Stimulated activated naive CD8-positive, alpha-beta T cell treated with anti-CD3 and anti-CD28 coated beads, Interleukin-15, Interleukin-2, amounts not matched to agents 100 ng/mL and 50 ng/mL, for 24 hours (primary cell): ENCODE data around the gene HOXA3.

Experiments
- H3K27ac Mint-ChIP-seq: one replicate; pipeline ENCODE4 v1.8.0; 2021; ENCODE audit warnings: mild to moderate bottlenecking, mixed read lengths
- H3K27me3 Mint-ChIP-seq: one replicate; pipeline ENCODE4 v1.8.0; 2021; ENCODE audit warnings: mixed read lengths
- H3K36me3 Mint-ChIP-seq: one replicate; pipeline ENCODE4 v1.8.0; 2021; ENCODE audit warnings: low read depth, mixed read lengths
- H3K4me1 Mint-ChIP-seq: one replicate; pipeline ENCODE4 v1.8.0; 2021; ENCODE audit warnings: low read depth, mixed read lengths
- H3K4me3 Mint-ChIP-seq: one replicate; pipeline ENCODE4 v1.8.0; 2021; ENCODE audit warnings: mild to moderate bottlenecking, mixed read lengths
- H3K9me3 Mint-ChIP-seq: one replicate; pipeline ENCODE4 v1.8.0; 2021; ENCODE audit warnings: mixed read lengths

The HOXA3 gene

DNA sequence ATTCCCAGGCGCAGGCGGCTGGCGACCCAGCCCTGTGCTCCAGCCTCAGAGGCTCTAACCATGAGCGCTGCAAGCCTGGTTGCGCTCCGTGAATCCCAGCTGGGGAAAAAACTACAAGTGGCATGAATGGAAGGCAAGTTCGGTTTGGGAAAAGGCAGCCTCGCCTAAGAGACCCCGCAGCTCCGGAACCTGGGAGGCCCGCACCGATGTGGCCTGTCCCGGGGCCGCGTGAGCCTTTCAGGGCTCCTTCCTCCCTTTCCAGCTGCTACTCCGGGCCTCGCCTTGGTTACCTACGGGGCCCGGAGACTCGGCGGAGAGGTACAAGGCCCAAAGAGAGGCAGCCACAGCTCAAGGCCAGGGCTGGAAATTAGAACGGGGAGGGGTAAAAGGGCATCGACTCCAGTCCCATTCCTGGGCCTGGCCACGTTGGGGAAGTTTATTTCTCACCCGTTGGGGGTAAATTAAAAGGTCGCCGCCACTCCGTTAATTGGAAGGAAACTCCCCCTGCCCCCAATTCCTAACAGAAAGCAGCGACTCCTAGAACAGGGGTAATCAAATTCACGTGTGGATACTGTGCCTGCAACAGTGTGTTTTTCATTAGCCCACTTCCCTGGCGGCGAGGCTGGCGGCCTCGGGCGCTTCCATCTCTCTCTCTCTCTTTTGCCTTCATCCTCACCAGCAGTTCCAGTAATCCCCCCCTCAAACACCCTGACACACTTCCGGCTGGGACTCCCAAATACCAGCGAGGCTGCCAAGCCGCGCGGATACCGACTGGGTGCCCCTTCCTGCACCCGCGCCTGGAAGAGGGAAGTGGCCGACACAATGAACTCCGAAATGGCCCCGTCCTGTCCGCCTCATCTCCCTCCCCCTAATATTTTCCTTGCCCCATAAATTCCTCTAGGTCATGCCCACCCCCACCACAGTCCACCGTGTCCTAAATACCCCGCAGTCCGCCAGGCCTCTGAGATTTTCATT is 14.4 kb upstream of the HOXA3 start:
- peaks cover 38% of the 10 kb centered on the region for H3K4me1 Mint-ChIP-seq
- no peaks in the 10 kb centered on the region for H3K9me3 Mint-ChIP-seq
- peak overlapping the region; percentile 53 for H3K4me3 Mint-ChIP-seq
- peak overlapping the region; percentile 78 for H3K27ac Mint-ChIP-seq
- no peaks in the 10 kb centered on the region for H3K36me3 Mint-ChIP-seq
- peaks cover 86% of the 10 kb centered on the region for H3K27me3 Mint-ChIP-seq

- Mint-ChIP-seq H3K36me3 (no peaks in the 10 kb centered on the region), H3K4me3 (peak overlapping the region; percentile 70), H3K9me3 (no peaks in the 10 kb centered on the region), H3K4me1 (peaks cover 34% of the 10 kb centered on the region), H3K27me3 (peaks cover 80% of the 10 kb centered on the region), H3K27ac (peak overlapping the region; percentile 77)
Observed at GRCh38 chr7:27165996-27166530, 13.7 kb upstream of the HOXA3 start.

DNA sequence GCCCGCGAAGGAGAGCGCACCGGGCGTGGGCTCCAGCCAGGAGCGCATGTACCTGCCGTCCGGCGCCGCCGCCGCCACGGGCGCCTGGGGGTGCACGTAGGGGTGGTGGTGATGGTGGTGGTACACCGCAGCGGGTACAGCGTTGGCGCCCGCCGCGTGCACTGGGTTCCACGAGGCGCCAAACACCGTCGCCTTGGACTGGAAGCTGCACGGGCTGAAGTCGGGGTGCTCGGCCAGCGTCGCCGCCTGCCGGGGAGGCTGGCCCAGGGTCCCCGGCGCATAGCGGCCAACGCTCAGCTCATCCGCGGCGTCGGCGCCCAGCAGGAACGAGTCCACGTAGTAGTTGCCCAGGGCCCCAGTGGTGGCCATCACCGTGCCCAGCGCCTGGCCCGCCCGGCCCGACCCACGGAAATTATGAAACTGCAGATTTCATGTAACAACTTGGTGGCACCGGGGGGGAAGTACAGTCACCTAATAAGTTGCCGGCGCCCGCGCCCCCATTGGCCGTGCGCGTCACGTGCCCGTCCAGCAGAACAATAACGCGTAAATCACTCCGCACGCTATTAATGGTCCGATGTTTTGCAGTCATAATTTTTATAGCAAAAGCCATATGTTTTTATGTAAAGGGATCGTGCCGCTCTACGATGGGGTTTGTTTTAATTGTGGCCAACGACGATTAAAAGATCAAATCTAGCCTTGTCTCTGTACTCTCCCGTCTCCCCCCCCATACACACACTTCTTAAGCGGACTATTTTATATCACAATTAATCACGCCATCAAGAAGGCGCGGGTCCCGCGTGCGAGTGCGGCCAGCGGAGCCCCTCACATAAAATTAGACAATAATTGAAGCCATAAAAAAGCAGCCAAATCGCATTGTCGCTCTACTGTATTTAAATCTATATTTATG is 13.0 kb upstream of the HOXA3 start, which contains the start of gene HOXA9:
Gene HOXA9 (minus strand): TSS at position 449 of the 907 bp plus-strand sequence. CDS start 80 bp downstream, at position 369.
- Mint-ChIP-seq H3K36me3 (no peaks in the 10 kb centered on the region), H3K27ac (peak within 1 kb of the TSS; percentile 77), H3K4me3 (peak within 1 kb of the TSS; percentile 70), H3K4me1 (peaks cover 37% of the 10 kb centered on the region), H3K9me3 (no peaks in the 10 kb centered on the region), H3K27me3 (peaks cover 75% of the 10 kb centered on the region)

- no peaks in the 10 kb centered on the region for H3K36me3 Mint-ChIP-seq
- peaks cover 41% of the 10 kb centered on the region for H3K4me1 Mint-ChIP-seq
- H3K4me3 Mint-ChIP-seq, result peak overlapping the region; percentile 35
- H3K27ac Mint-ChIP-seq, result no peak overlapping the region
- peaks cover 77% of the 10 kb centered on the region for H3K27me3 Mint-ChIP-seq
- H3K9me3 Mint-ChIP-seq, result no peaks in the 10 kb centered on the region
Observed at GRCh38 chr7:27164367-27165088, 12.1 kb upstream of the HOXA3 start.

DNA sequence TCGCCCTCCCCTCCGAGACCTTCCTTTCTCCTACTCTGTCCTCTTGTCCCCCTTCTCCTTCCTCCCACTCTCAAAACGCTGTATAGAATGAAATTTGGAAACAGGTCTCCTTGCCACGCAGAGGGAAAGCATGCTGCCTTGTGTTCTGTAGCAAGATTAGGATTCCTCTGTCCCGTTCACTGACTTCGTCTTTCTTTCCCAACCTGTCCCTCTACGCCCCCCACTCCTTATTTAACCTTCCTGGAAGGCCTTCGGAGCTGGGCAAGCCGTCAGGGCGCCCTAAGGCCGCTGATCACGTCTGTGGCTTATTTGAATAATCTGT is 11.6 kb upstream of the HOXA3 start:
- H3K4me3 Mint-ChIP-seq, result peak overlapping the region; percentile 35
- H3K9me3 Mint-ChIP-seq, result no peaks in the 10 kb centered on the region
- H3K27ac Mint-ChIP-seq, result peak overlapping the region; percentile 51
- H3K4me1 Mint-ChIP-seq, result peaks cover 41% of the 10 kb centered on the region
- H3K36me3 Mint-ChIP-seq, result no peaks in the 10 kb centered on the region
- H3K27me3 Mint-ChIP-seq, result peaks cover 81% of the 10 kb centered on the region

DNA sequence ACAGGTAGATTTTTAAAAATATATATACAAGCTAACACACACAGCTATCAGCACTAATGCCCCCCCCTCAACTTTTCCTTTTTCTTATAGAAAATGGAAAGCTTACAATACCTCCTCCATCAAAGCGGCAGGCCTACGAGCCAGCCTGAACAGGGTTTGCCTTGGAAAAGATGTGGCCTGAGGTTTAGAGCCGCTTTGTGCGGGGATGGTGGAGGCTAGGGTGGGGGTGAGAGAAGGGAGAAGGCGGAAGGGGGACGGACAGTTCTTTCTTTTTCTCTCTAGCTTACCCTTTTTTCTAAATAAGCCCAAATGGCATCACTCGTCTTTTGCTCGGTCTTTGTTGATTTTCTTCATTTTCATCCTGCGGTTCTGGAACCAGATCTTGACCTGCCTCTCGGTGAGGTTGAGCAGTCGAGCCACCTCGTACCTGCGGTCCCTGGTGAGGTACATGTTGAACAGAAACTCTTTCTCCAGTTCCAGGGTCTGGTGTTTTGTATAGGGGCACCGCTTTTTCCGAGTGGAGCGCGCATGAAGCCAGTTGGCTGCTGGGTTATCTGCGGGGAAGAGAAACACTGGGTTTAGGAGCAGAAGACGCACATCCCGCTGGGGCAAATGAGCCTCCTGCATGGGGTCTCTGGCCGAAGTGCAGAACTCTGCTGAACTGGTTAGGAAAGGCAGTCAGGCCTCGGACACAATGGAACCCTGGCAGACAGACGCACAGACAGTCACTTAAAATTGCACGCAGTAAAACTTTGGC is 11.1 kb upstream of the HOXA3 start:
- Mint-ChIP-seq H3K27me3 (peaks cover 81% of the 10 kb centered on the region), H3K9me3 (no peaks in the 10 kb centered on the region), H3K4me3 (peak overlapping the region; percentile 35), H3K4me1 (peaks cover 41% of the 10 kb centered on the region), H3K27ac (peak overlapping the region; percentile 51), H3K36me3 (no peaks in the 10 kb centered on the region)

GRCh38 chr7:27162561-27163287 is 10.3 kb upstream of the HOXA3 start:
- Mint-ChIP-seq H3K27ac (no peak overlapping the region), H3K4me3 (no peak overlapping the region), H3K27me3 (peaks cover 81% of the 10 kb centered on the region), H3K36me3 (no peaks in the 10 kb centered on the region), H3K9me3 (no peaks in the 10 kb centered on the region), H3K4me1 (peaks cover 48% of the 10 kb centered on the region)

DNA sequence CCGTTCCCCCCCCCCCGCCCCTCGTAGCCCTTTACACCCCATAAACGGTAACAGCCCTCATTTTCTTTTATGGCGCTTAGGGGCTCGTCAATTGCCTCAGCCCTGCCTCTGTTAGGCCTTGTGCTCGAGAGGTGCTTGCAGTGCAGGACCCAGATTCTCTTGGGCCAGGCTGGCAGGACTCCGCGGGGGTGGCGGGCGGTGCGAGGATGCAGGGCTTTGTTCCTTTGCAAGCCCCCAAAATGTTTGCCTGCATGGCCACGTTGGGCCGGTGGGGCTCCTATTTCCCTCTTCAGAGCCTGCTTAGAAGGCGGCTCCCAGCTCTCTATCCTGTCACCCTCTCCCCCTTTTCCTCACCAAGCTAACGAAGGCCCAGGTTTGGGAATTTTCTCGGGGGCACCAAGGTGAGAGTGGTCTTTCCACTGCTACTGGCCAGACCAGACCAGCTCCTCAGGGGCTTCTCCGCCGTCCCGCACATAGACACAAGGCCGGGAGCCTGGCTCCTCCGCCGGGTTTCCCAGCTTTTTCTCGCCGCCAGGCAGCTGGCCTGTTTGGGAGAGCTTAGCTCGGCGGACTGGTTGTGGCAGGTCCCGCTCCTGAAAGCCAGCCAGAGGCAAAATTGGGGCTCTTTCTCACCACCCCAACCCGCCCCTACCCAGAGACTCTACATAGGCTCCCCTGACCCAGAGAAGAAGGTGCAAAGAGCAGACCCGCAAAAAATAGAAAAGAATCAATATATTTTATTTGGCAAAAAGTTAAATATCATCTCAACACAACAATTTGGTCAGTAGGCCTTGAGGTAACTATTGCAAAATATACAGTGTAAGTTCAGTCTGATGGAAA is 9.6 kb upstream of the HOXA3 start:
- Mint-ChIP-seq H3K36me3 (no peaks in the 10 kb centered on the region), H3K27me3 (peaks cover 81% of the 10 kb centered on the region), H3K4me1 (peaks cover 48% of the 10 kb centered on the region), H3K27ac (no peak overlapping the region), H3K4me3 (no peak overlapping the region), H3K9me3 (no peaks in the 10 kb centered on the region)

DNA sequence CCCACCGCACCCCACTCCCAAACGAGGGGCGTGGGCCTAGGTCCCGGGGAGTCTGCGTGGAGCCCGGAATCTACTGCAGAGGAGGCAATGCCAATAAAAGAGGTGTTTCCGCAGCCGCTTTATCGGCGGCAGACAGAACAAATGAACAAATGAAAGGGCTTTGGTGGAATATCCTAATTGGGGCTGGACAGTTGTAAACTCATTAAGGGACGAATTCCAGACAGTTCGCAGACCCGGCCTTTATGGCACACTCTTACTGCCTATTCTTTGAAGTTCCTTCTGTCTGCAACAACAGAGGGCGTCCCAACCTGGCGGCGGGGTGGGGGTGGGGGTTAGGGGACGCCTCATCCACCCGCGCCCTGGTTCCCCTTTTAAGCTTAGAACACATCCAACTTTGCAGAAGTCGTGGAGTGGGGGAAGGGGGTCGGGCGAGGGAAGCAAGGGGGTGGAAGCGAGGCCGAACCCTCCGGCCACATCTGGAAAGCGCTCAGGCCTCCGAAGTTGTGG is 8.9 kb upstream of the HOXA3 start:
- Mint-ChIP-seq H3K9me3 (no peaks in the 10 kb centered on the region), H3K27me3 (peaks cover 80% of the 10 kb centered on the region), H3K27ac (no peak overlapping the region), H3K4me3 (peak overlapping the region; percentile 76), H3K4me1 (peaks cover 51% of the 10 kb centered on the region), H3K36me3 (no peaks in the 10 kb centered on the region)

DNA sequence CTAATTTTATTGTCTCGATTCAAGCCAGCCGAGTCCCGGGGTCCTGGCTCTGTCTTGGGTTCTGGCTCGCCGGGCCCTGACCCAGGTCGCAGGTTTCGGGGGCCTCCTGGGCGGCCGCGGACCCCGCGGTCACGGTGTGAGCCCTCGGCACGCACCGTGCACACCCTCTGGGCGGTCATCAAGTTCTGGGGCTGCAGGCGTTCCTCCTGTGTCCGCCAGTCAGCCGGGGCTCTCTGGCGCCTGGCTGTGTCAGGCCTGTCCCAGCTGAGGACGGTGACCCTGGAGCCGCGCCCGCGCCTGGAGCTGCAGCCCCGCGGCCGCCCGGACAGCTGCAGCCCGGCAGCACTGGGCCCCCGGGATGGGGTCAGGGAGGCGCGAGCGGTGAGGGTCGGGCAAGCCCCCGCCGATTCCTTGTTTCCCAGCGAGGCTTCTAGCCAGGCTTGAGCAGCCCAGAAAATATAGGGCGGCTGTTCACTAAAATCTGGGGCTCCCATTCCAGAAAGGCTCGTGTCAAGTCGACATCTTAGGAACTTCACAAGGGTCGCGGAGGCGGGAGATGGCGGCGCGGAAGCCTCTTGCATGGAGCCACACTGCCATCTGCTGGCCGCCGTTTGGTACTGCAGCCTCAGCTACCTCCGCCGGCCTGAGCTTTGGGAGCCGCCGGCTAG is 8.3 kb upstream of the HOXA3 start:
- H3K27ac Mint-ChIP-seq, result no peak overlapping the region
- peak overlapping the region; percentile 76 for H3K4me3 Mint-ChIP-seq
- no peaks in the 10 kb centered on the region for H3K9me3 Mint-ChIP-seq
- H3K36me3 Mint-ChIP-seq, result no peaks in the 10 kb centered on the region
- H3K27me3 Mint-ChIP-seq, result peaks cover 81% of the 10 kb centered on the region
- peaks cover 49% of the 10 kb centered on the region for H3K4me1 Mint-ChIP-seq

DNA sequence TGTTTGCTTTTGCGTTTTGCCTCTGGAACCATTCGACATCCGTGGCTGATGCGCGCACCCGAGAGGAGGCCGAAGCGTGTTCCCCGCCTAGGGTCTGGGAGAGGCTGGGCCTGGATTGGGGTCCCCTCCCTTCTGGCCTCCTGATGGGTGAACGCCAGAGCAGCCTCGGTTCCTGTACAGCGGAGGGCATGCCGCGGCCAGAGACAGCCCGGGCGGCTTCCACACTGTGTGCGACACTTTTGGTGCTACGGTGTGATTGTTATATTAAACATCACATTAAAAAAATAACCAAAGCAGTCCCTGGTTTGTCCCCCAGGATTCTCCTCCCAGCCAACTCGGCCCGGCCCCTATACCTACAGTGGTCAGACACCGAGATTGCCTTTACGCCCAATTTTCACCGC is 7.8 kb upstream of the HOXA3 start:
- Mint-ChIP-seq H3K9me3 (no peaks in the 10 kb centered on the region), H3K27me3 (peaks cover 83% of the 10 kb centered on the region), H3K4me3 (peak overlapping the region; percentile 40), H3K36me3 (no peaks in the 10 kb centered on the region), H3K27ac (no peak overlapping the region), H3K4me1 (peaks cover 51% of the 10 kb centered on the region)
